Mesenchymal stem cell (in vitro differentiated cells and primary cell): ENCODE measurements around the gene BICD1.

Experiments used
- DNase-seq: peaks from one replicate; pipeline ENCODE4 v3.0.0-alpha.2; 2013
- H2AFZ ChIP-seq: one replicate; pipeline ENCODE4 v1.6.1; 2013; ENCODE audit warnings: low read depth, mild to moderate bottlenecking, control low read depth, inconsistent platforms, low read length, moderate library complexity
- H2AK5ac ChIP-seq: 2 replicates; pipeline ENCODE4 v1.6.1; 2013; ENCODE audit warnings: low read length, moderate library complexity, mild to moderate bottlenecking, inconsistent platforms; ENCODE audit not compliant: severe bottlenecking
- H2BK120ac ChIP-seq: one replicate; pipeline ENCODE4 v1.6.1; 2013; ENCODE audit warnings: low read depth, mild to moderate bottlenecking, inconsistent platforms, low read length, moderate library complexity
- H2BK12ac ChIP-seq, 2 experiments: one replicate each; pipeline ENCODE4 v1.6.1; 2013; ENCODE audit warnings: inconsistent platforms in 2 of 2, low read length in 2 of 2, mild to moderate bottlenecking in 2 of 2, moderate library complexity in 2 of 2, control low read depth in 1 of 2
- H2BK15ac ChIP-seq: one replicate; pipeline ENCODE4 v1.6.1; 2013; ENCODE audit warnings: mild to moderate bottlenecking, low read depth, inconsistent platforms; ENCODE audit not compliant: poor library complexity, severe bottlenecking
- H2BK5ac ChIP-seq: 2 replicates; pipeline ENCODE4 v1.6.1; 2013; ENCODE audit warnings: low read depth, mild to moderate bottlenecking, low read length, control low read depth, inconsistent platforms; ENCODE audit not compliant: poor library complexity, severe bottlenecking
- H3K14ac ChIP-seq, 2 experiments: one replicate each; pipeline ENCODE4 v1.6.1; 2013; ENCODE audit warnings: inconsistent platforms in 2 of 2, low read length in 2 of 2, control low read depth in 1 of 2, mild to moderate bottlenecking in 1 of 2, moderate library complexity in 1 of 2
- H3K18ac ChIP-seq, 2 experiments: one replicate each; pipeline ENCODE4 v1.6.1; 2013; ENCODE audit warnings: inconsistent platforms in 2 of 2, low read length in 2 of 2, control low read depth in 1 of 2, low read depth in 1 of 2, mild to moderate bottlenecking in 1 of 2
- H3K23ac ChIP-seq, 2 experiments: one replicate each; pipeline ENCODE4 v1.6.1; 2013; ENCODE audit warnings: inconsistent platforms in 2 of 2, low read length in 2 of 2, mild to moderate bottlenecking in 2 of 2, moderate library complexity in 2 of 2, control low read depth in 1 of 2
- H3K27ac ChIP-seq: 2 replicates; pipeline ENCODE4 v1.5.1; 2013; ENCODE audit warnings: mild to moderate bottlenecking, moderate library complexity, low read length, control low read depth, inconsistent platforms; ENCODE audit not compliant: poor library complexity, severe bottlenecking
- H3K27me3 ChIP-seq, 2 experiments: 2 replicates each; pipeline versions ENCODE4 v1.6.1 to v1.7.0; 2013; ENCODE audit warnings: low read length in 2 of 2, mild to moderate bottlenecking in 2 of 2, moderate library complexity in 2 of 2, control low read depth in 1 of 2, inconsistent platforms in 1 of 2; ENCODE audit not compliant: control insufficient read depth in 1 of 2, insufficient read depth in 1 of 2
- H3K36me3 ChIP-seq, 2 experiments: 2 replicates each; pipeline versions ENCODE4 v1.6.1 to v1.7.0; 2013; ENCODE audit warnings: low read length in 2 of 2, control low read depth in 1 of 2, inconsistent platforms in 1 of 2, low read depth in 1 of 2, mild to moderate bottlenecking in 1 of 2; ENCODE audit not compliant: insufficient read depth in 2 of 2, control insufficient read depth in 1 of 2
- H3K4ac ChIP-seq, 2 experiments: one replicate each; pipeline ENCODE4 v1.6.1; 2013; ENCODE audit warnings: inconsistent platforms in 2 of 2, low read length in 2 of 2, mild to moderate bottlenecking in 2 of 2, moderate library complexity in 2 of 2, control low read depth in 1 of 2, low read depth in 1 of 2
- H3K4me1 ChIP-seq: 2 replicates; pipeline ENCODE4 v1.6.1; 2013; ENCODE audit warnings: low read depth, low read length, control low read depth; ENCODE audit not compliant: control insufficient read depth, insufficient read depth
- H3K4me2 ChIP-seq: 2 replicates; pipeline ENCODE4 v1.6.1; 2013; ENCODE audit warnings: low read length, mild to moderate bottlenecking, inconsistent platforms; ENCODE audit not compliant: poor library complexity, severe bottlenecking
- H3K4me3 ChIP-seq, 2 experiments: 2 replicates each; pipeline versions ENCODE4 v1.5.1 to v1.7.0; 2013; ENCODE audit warnings: low read length in 2 of 2, mild to moderate bottlenecking in 2 of 2, control low read depth in 1 of 2, low read depth in 1 of 2; ENCODE audit not compliant: insufficient read depth in 1 of 2
- H3K79me1 ChIP-seq: replicated peaks from 2 replicates; pipeline ENCODE4 v1.6.1; 2013; ENCODE audit warnings: mild to moderate bottlenecking, control low read depth, low read length, inconsistent platforms; ENCODE audit not compliant: poor library complexity, severe bottlenecking
- H3K9ac ChIP-seq: 2 replicates; pipeline ENCODE4 v1.7.0; 2013; ENCODE audit warnings: mild to moderate bottlenecking, low read length, moderate library complexity
- H3K9me3 ChIP-seq: 2 replicates; pipeline ENCODE4 v1.7.0; 2013; ENCODE audit warnings: mild to moderate bottlenecking, low read length; ENCODE audit not compliant: control insufficient read depth
- H4K8ac ChIP-seq: one replicate; pipeline ENCODE4 v1.6.1; 2013; ENCODE audit warnings: inconsistent platforms, mild to moderate bottlenecking, low read length, moderate library complexity
- H4K91ac ChIP-seq: one replicate; pipeline ENCODE4 v1.6.1; 2013; ENCODE audit warnings: mild to moderate bottlenecking, low read length, inconsistent platforms
- WGBS: methylation state at CpG from one replicate; pipeline ENCODE4 v1.1.7; 2013; ENCODE audit warnings: mixed read lengths; 5-methylcytosine and 5-hydroxymethylcytosine counted together

The BICD1 gene

GRCh38 chr12:32140877-32141276, 34.2 kb downstream of the BICD1 start:
- Histone ChIP-seq H3K9me3 (no peaks in the 10 kb centered on the region), H3K4ac (no peak overlapping the region), H2BK5ac (no peak overlapping the region), H2BK15ac (no peak overlapping the region), H2AK5ac (no peak overlapping the region), H2BK120ac (no peak overlapping the region), H3K36me3 (peaks cover 0 to 3% of the 10 kb centered on the region in 2 experiments), H3K4me2 (no peak overlapping the region), H3K9ac (no peak overlapping the region), H3K18ac (no peak overlapping the region), H3K27ac (no peak overlapping the region), H3K4me3 (no peak overlapping the region), H2AFZ (no peak overlapping the region), H4K91ac (no peak overlapping the region), H3K23ac (no peak overlapping the region), H3K4me1 (peaks cover 2% of the 10 kb centered on the region), H4K8ac (no peak overlapping the region), H3K27me3 (no peaks in the 10 kb centered on the region), H2BK12ac (no peak overlapping the region), H3K14ac (no peak overlapping the region), H3K79me1 (peaks cover 9% of the 10 kb centered on the region)
- WGBS: 97% methylated on average over 10 of the region's 12 CpGs
- DNase-seq: no peak

GRCh38 chr12:32145096-32145495, 38.4 kb downstream of the BICD1 start:
- H2BK12ac ChIP-seq: no peak overlapping the region
- H3K23ac ChIP-seq: no peak overlapping the region
- DNase-seq: no peak
- no peak overlapping the region for H3K9ac ChIP-seq
- peaks cover 3% of the 10 kb centered on the region for H3K4me1 ChIP-seq
- H3K27me3 ChIP-seq: no peaks in the 10 kb centered on the region
- H3K18ac ChIP-seq: no peak overlapping the region
- H3K79me1 ChIP-seq: peaks cover 18% of the 10 kb centered on the region
- no peaks in the 10 kb centered on the region for H3K9me3 ChIP-seq
- H3K14ac ChIP-seq: no peak overlapping the region
- H4K91ac ChIP-seq: no peak overlapping the region
- no peak overlapping the region for H2BK15ac ChIP-seq
- no peak overlapping the region for H3K4me2 ChIP-seq
- peaks cover 0 to under 1% of the 10 kb centered on the region in 2 experiments for H3K36me3 ChIP-seq
- H3K27ac ChIP-seq: no peak overlapping the region
- H2AFZ ChIP-seq: no peak overlapping the region
- WGBS: 92% methylated on average over 1 of the region's 1 CpG
- no peak overlapping the region for H2BK120ac ChIP-seq
- H2AK5ac ChIP-seq: no peak overlapping the region
- no peak overlapping the region for H2BK5ac ChIP-seq
- no peak overlapping the region for H3K4ac ChIP-seq
- H4K8ac ChIP-seq: no peak overlapping the region
- H3K4me3 ChIP-seq: no peak overlapping the region

GRCh38 chr12:32146074-32146873, 39.6 kb downstream of the BICD1 start:
- no peak overlapping the region for H4K91ac ChIP-seq
- H2AFZ ChIP-seq: no peak overlapping the region
- H2BK5ac ChIP-seq: no peak overlapping the region
- no peak for DNase-seq
- peaks cover 0 to 6% of the 10 kb centered on the region in 2 experiments for H3K36me3 ChIP-seq
- peaks cover 1% of the 10 kb centered on the region for H3K4me1 ChIP-seq
- H3K23ac ChIP-seq: no peak overlapping the region
- H4K8ac ChIP-seq: no peak overlapping the region
- H2BK120ac ChIP-seq: no peak overlapping the region
- no peaks in the 10 kb centered on the region for H3K9me3 ChIP-seq
- no peak overlapping the region for H3K4me3 ChIP-seq
- H2BK12ac ChIP-seq: no peak overlapping the region
- H3K4ac ChIP-seq: no peak overlapping the region
- H2AK5ac ChIP-seq: no peak overlapping the region
- H3K4me2 ChIP-seq: no peak overlapping the region
- no peaks in the 10 kb centered on the region for H3K27me3 ChIP-seq
- H3K9ac ChIP-seq: no peak overlapping the region
- H3K18ac ChIP-seq: no peak overlapping the region
- H3K14ac ChIP-seq: no peak overlapping the region
- 79% methylated on average over 5 of the region's 5 CpGs for WGBS
- H3K79me1 ChIP-seq: peaks cover 22% of the 10 kb centered on the region
- no peak overlapping the region for H2BK15ac ChIP-seq
- no peak overlapping the region for H3K27ac ChIP-seq

- Histone ChIP-seq H2BK15ac (no peak overlapping the region), H3K27ac (no peak overlapping the region), H3K9me3 (no peaks in the 10 kb centered on the region), H2BK5ac (no peak overlapping the region), H3K79me1 (peaks cover 27% of the 10 kb centered on the region), H3K4me3 (no peak overlapping the region), H3K36me3 (peaks cover under 1 to 11% of the 10 kb centered on the region in 2 experiments), H3K23ac (no peak overlapping the region), H2AFZ (no peak overlapping the region), H3K4me2 (no peak overlapping the region), H2BK120ac (no peak overlapping the region), H2BK12ac (no peak overlapping the region), H3K4me1 (peaks cover 1% of the 10 kb centered on the region), H3K4ac (no peak overlapping the region), H4K8ac (no peak overlapping the region), H3K27me3 (no peaks in the 10 kb centered on the region), H3K9ac (no peak overlapping the region), H2AK5ac (no peak overlapping the region), H4K91ac (no peak overlapping the region), H3K18ac (no peak overlapping the region), H3K14ac (no peak overlapping the region)
- 98% methylated on average over 4 of the region's 4 CpGs for WGBS
- DNase-seq: no peak
These were observed 41.7 kb downstream of the BICD1 start for GRCh38 chr12:32148372-32148771.
